Lower leg skin (tissue), 3 donors: ENCODE results near the gene TMPRSS6.

ENCODE experiments used
- CTCF ChIP-seq, 3 donors: fragments of 450-650 bp; IDR thresholded peaks; one replicate each; pipeline ENCODE4 v1.5.1; 2016; ENCODE audit warnings: antibody characterized with exemption in 3 of 3, mild to moderate bottlenecking in 3 of 3, moderate library complexity in 2 of 3
- POLR2A ChIP-seq, 2 donors: fragments of 450-650 bp; IDR thresholded peaks; one replicate each; pipeline ENCODE4 v1.6.1; 2016 to 2017; ENCODE audit warnings: antibody characterized with exemption in 2 of 2, mild to moderate bottlenecking in 1 of 2, moderate library complexity in 1 of 2

- TF ChIP-seq POLR2A (IDR thresholded peaks at IDR 0.05), result no peak
- no peak for TF ChIP-seq CTCF (IDR thresholded peaks at IDR 0.05)
Observed at GRCh38 chr22:37074537-37074936, 35.0 kb downstream of the TMPRSS6 start.
